ENCODE results near the gene PDE6C.

DNA sequence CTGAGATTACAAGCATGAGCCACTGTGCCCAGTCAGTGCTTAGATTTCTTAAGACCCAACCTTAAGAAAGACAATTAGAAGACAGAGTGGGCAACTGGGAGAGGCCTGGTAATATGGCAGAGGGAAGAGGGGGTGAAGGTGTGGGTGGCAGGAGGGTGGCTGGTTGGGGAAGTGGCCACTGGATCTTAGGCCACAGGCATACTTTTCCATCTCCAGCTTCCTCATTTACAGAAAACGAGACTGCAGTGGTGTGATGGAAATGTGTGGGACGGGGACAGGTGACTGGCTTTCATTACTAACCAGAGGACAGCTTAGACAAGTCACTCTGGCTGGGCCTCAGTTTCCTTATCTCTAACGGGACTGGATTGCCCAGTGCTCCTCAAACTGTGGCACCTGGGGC, 46.9 kb upstream of the PDE6C start:
- TF ChIP-seq, protein P1, sequence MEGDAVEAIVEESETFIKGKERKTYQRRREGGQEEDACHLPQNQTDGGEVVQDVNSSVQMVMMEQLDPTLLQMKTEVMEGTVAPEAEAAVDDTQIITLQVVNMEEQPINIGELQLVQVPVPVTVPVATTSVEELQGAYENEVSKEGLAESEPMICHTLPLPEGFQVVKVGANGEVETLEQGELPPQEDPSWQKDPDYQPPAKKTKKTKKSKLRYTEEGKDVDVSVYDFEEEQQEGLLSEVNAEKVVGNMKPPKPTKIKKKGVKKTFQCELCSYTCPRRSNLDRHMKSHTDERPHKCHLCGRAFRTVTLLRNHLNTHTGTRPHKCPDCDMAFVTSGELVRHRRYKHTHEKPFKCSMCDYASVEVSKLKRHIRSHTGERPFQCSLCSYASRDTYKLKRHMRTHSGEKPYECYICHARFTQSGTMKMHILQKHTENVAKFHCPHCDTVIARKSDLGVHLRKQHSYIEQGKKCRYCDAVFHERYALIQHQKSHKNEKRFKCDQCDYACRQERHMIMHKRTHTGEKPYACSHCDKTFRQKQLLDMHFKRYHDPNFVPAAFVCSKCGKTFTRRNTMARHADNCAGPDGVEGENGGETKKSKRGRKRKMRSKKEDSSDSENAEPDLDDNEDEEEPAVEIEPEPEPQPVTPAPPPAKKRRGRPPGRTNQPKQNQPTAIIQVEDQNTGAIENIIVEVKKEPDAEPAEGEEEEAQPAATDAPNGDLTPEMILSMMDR (conservative IDR thresholded peaks at IDR 0.05 in 1 of 2, IDR thresholded peaks at IDR 0.05 in 1 of 2; ENCODE audit: extremely low read depth in 1 of 2, insufficient read depth in 1 of 2, low read depth in 1 of 2, low read length in 2 of 2): no peak
- no peak for TF ChIP-seq EZH2 (IDR thresholded peaks at IDR 0.05; ENCODE audit: borderline replicate concordance, low read length)

Measured in mammary epithelial cell (primary cell).